ENCODE data around the gene TGFB1I1.

DNA sequence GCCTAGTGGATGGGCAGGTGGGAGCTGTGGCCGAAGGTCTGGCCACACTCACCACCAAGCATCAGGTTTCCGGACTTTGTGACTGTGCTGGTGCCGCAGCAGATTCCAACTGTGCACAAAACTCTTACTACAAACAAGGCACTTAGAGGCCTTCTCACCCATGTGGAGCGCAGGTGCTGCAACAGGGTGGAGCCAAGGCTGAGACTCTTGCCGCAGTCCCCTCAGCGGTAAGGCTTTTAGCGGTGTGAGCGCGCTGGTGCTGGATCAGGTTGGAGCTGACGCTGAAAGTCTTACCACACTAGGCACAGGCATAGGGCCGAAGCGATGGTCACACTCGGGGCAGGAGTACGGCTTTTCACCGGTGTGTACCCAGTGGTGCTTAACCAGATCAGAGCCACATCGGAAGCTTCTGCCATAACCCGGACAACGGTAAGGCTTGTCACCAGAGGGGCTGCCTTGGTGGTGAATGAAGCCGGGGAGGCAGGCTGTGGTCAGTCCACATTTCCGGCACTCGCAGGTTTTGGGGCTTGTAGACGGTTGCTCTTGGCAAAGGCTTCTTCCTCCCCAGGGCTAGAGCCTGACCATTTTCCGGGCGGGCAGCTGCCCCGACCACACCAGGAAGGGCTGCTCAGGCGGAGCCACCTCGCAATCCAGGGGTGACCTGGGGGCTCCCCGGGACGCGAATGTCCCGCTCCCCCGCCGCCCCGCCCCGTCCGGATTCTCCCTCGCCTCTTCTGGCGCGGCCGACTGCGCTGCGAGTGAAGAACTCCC, 13.7 kb upstream of the TGFB1I1 start:
- TF ChIP-seq, protein P1, sequence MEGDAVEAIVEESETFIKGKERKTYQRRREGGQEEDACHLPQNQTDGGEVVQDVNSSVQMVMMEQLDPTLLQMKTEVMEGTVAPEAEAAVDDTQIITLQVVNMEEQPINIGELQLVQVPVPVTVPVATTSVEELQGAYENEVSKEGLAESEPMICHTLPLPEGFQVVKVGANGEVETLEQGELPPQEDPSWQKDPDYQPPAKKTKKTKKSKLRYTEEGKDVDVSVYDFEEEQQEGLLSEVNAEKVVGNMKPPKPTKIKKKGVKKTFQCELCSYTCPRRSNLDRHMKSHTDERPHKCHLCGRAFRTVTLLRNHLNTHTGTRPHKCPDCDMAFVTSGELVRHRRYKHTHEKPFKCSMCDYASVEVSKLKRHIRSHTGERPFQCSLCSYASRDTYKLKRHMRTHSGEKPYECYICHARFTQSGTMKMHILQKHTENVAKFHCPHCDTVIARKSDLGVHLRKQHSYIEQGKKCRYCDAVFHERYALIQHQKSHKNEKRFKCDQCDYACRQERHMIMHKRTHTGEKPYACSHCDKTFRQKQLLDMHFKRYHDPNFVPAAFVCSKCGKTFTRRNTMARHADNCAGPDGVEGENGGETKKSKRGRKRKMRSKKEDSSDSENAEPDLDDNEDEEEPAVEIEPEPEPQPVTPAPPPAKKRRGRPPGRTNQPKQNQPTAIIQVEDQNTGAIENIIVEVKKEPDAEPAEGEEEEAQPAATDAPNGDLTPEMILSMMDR (IDR thresholded peaks at IDR 0.05; ENCODE audit: low read depth, low read length, poor library complexity, severe bottlenecking): no peak
- no peak for TF ChIP-seq EZH2phosphoT487 (IDR thresholded peaks at IDR 0.05; ENCODE audit: borderline replicate concordance, low read length)
